K562 (cell line): ENCODE data around the gene PNRC2. TPM values are rescaled to one million over a fixed set of nuclear protein-coding genes. Genes with fewer than 3 reads are reported as not detected.

ENCODE experiments used
- ATAC-seq: fragments of 200-7000 bp; cut with Tn5 transposase; 3 replicates; pipeline ENCODE4 v1.9.1; 2020; ENCODE audit warnings: moderate library complexity
- BruUV-seq: library from RNA; stranded (reverse); fragments of 400-500 nt; replicated peaks from 2 replicates; lab custom pipeline; 2021; lab: Mats Ljungman, UMichigan
- CTCF ChIA-PET: fragments of 300-600 bp; formaldehyde crosslinking; extraction: SDS; loops from one replicate; lab custom pipeline; 2021; ENCODE audit warnings: low intra/inter-chr PET ratio; lab: Yijun Ruan, JAX
- POLR2A ChIA-PET: fragments of 300-600, 350-650 bp; sonication (Branson Sonifier 250); formaldehyde crosslinking; extraction: SDS; loops from one replicate; lab custom pipeline; 2021; ENCODE audit warnings: antibody characterized with exemption, inconsistent platforms; lab: Yijun Ruan, JAX
- DNase-seq, 4 experiments: peaks; one replicate each; pipeline versions ENCODE4 v3.0.0 to v3.0.0-alpha.2; 2011 to 2018; ENCODE audit warnings: low spot score in 3 of 4, mixed read lengths in 3 of 4; ENCODE audit errors: extremely low read depth in 1 of 4
- FAIRE-seq: peaks from 2 replicates; lab custom pipeline; 2011; peaks lifted over from hg19 to GRCh38; lab: Jason Lieb, UNC
- H2AFZ ChIP-seq: 2 replicates; pipeline ENCODE4 v1.6.0; 2011; ENCODE audit warnings: low read depth, low read length, control low read depth, inconsistent platforms
- H3K27ac ChIP-seq: fragments of 200-600 bp; 3 replicates; pipeline ENCODE4 v1.8.0; 2011; ENCODE audit warnings: low read depth, mild to moderate bottlenecking, control low read depth, inconsistent platforms, low read length, moderate library complexity, mixed read lengths; ENCODE audit errors: extremely low read depth
- H3K27me3 ChIP-seq, 2 experiments: fragments of 300-600 bp in 1 of 2; 2 replicates in 1 of 2; 3 replicates in 1 of 2; pipeline versions ENCODE4 v1.6.0 to v1.8.0; 2011; ENCODE audit warnings: inconsistent platforms in 2 of 2, low read length in 2 of 2, mild to moderate bottlenecking in 1 of 2, mixed read lengths in 1 of 2, moderate library complexity in 1 of 2; ENCODE audit not compliant: control insufficient read depth in 2 of 2, insufficient read depth in 2 of 2
- H3K36me3 ChIP-seq: fragments of 300-600 bp; 3 replicates; pipeline ENCODE4 v1.8.0; 2011; ENCODE audit warnings: mild to moderate bottlenecking, low read length, inconsistent platforms; ENCODE audit not compliant: control insufficient read depth, insufficient read depth
- H3K4me1 ChIP-seq, 2 experiments: fragments of 200-600 bp in 1 of 2; replicated peaks in 1 of 2; 2 replicates in 1 of 2; 3 replicates in 1 of 2; pipeline versions ENCODE4 v1.5.1 to v1.8.0; 2011; ENCODE audit warnings: inconsistent platforms in 2 of 2, low read length in 2 of 2, mild to moderate bottlenecking in 1 of 2, mixed read lengths in 1 of 2, moderate library complexity in 1 of 2; ENCODE audit not compliant: control insufficient read depth in 2 of 2, insufficient read depth in 2 of 2
- H3K4me2 ChIP-seq: 2 replicates; pipeline ENCODE4 v1.6.1; 2011; ENCODE audit warnings: low read length, control low read depth, inconsistent platforms, mixed read lengths; ENCODE audit not compliant: insufficient read depth
- H3K4me3 ChIP-seq: fragments of 200-600 bp; sonication (generic), shearing (Covaris generic); 2 replicates; pipeline ENCODE4 v1.5.1; 2016; ENCODE audit warnings: control low read depth, inconsistent platforms
- H3K79me2 ChIP-seq: fragments of 200-600 bp; 3 replicates; pipeline ENCODE4 v1.8.0; 2011; ENCODE audit warnings: low read length, inconsistent platforms; ENCODE audit not compliant: control insufficient read depth, insufficient read depth
- H3K9ac ChIP-seq, 2 experiments: 2 replicates each; pipeline versions ENCODE4 v1.6.0 to v1.6.1; 2011; ENCODE audit warnings: low read depth in 2 of 2, low read length in 2 of 2, control low read depth in 1 of 2, inconsistent platforms in 1 of 2, mild to moderate bottlenecking in 1 of 2, mixed read lengths in 1 of 2; ENCODE audit not compliant: insufficient read depth in 1 of 2
- H3K9me1 ChIP-seq: one replicate; pipeline ENCODE4 v1.6.0; 2011; ENCODE audit warnings: inconsistent platforms, mild to moderate bottlenecking, low read length, moderate library complexity; ENCODE audit not compliant: control insufficient read depth, insufficient read depth
- H3K9me3 ChIP-seq: replicated peaks from 2 replicates; pipeline ENCODE4 v1.5.1; 2011; ENCODE audit warnings: low read depth, low read length, inconsistent platforms; ENCODE audit not compliant: control insufficient read depth, insufficient read depth
- H4K20me1 ChIP-seq: replicated peaks from 2 replicates; pipeline ENCODE4 v1.6.1; 2011; ENCODE audit warnings: low read length, inconsistent platforms, mixed read lengths; ENCODE audit not compliant: control insufficient read depth, insufficient read depth
- BCOR ChIP-seq: fragments of 450-650 bp; IDR thresholded peaks from 2 replicates; pipeline ENCODE4 v1.6.1; 2016
- POLR3A ChIP-seq: IDR thresholded peaks from 2 replicates; pipeline ENCODE4 v1.6.1; 2011; ENCODE audit warnings: borderline replicate concordance, mild to moderate bottlenecking, moderate library complexity; ENCODE audit not compliant: insufficient read length, insufficient read depth; ENCODE audit errors: extremely low read depth
- RBM25 ChIP-seq: fragments of 200-400 bp; formaldehyde crosslinking; IDR thresholded peaks from 2 replicates; pipeline ENCODE4 v1.6.1; 2018; ENCODE audit warnings: low read length, low read depth, moderate library complexity; ENCODE audit not compliant: severe bottlenecking
- RHOXF2B ChIP-seq: fragments of 250-450 bp; sonication (Bioruptor Pico); conservative IDR thresholded peaks from 2 replicates; pipeline ENCODE4 v1.5.1; 2021
- ZFP36 ChIP-seq: fragments of 150-350 bp; IDR thresholded peaks from 2 replicates; pipeline ENCODE4 v1.6.1; 2018; ENCODE audit warnings: low read length, low read depth; ENCODE audit not compliant: partially characterized antibody
- ZNF436 ChIP-seq: fragments of 250-450, 450-650 bp; sonication (Bioruptor Pico); formaldehyde crosslinking; IDR thresholded peaks from 2 replicates; pipeline ENCODE4 v1.7.0; 2020; ENCODE audit warnings: mild to moderate bottlenecking
- ZNF518B ChIP-seq: fragments of 250-450 bp; sonication (Bioruptor Pico); IDR thresholded peaks from 2 replicates; pipeline ENCODE4 v1.5.0; 2021; ENCODE audit warnings: mild to moderate bottlenecking, moderate library complexity
- WGBS: fragments of 100-300 bp; shearing (Covaris generic); methylation state at CpG from one replicate; pipeline ENCODE4 v1.1.6; 2016; ENCODE audit warnings: low coverage, mixed read lengths; ENCODE audit not compliant: insufficient coverage; ENCODE audit errors: missing lambda C conversion rate; 5-methylcytosine and 5-hydroxymethylcytosine counted together
- in situ Hi-C: fragments of 300-500 bp; cut with MboI; formaldehyde crosslinking; loops from 4 replicates; pipeline ENCODE4 v1.15.0; 2018; ENCODE audit warnings: inconsistent platforms, mixed read lengths
- intact Hi-C: fragments of 100-400 bp; cut with micrococcal nuclease; formaldehyde crosslinking; loops from 2 replicates; pipeline ENCODE4 v1.14.2; 2022
- polyA plus RNA-seq, 8 experiments: library from polyadenylated mRNA; depleted of rRNA in 4 of 8; stranded (reverse) in 5 of 8; unstranded in 3 of 8; fragments of >200 nt; fragmentation: Nextera tagmentation in 2 of 8; fragmentation: Illumina TruSeq in 1 of 8; extraction: Ambion mirVana in 2 of 8; extraction: Trizol in 1 of 8; gene quantifications; 2 replicates each; pipeline versions ENCODE4 v1.2.1 to v1.2.3, GENCODE V29; 2011 to 2014; ENCODE audit warnings: inconsistent platforms in 1 of 8, missing spikeins in 1 of 8
- total RNA-seq, 7 experiments: library from RNA; depleted of rRNA in 6 of 7; stranded (reverse); fragments of >200 nt in 6 of 7; fragmentation: Illumina TruSeq in 2 of 7; extraction: Trizol in 2 of 7; gene quantifications; 2 replicates each; pipeline versions ENCODE4 v1.2.1 to v1.2.3, GENCODE V29; 2011 to 2021; ENCODE audit warnings: low replicate concordance in 1 of 7
- TF ChIP-seq, protein P1 (sequence below): fragments of 250-450 bp; sonication (Bioruptor Pico); IDR thresholded peaks from 2 replicates; pipeline ENCODE4 v1.4.0; 2020; ENCODE audit warnings: borderline replicate concordance
- TF ChIP-seq, protein P2 (sequence below): sonication (generic); formaldehyde crosslinking; IDR thresholded peaks from 2 replicates; pipeline ENCODE4 v1.8.0; 2022; ENCODE audit warnings: mild to moderate bottlenecking, low read depth, missing genetic modification reagents

PNRC2 gene
- total and polyA plus RNA-seq, 9 of the 15 experiments (the other 6 are each of a cell fraction or from before 2014, with no cell fraction given), result 127 to 303 (median 203) TPM

- ChIA-PET CTCF (interaction anchor here (0.6 kb wide), 1 partner anchor 180 kb away, joined by 3 read pairs; no protein-coding TSS in a partner anchor), POLR2A (interaction anchor here (0.5 to 2.0 kb wide), 6 partner anchors 10 to 1603 kb away, joined by 3 to 5 read pairs (median 3); no protein-coding TSS in a partner anchor)
- H3K79me2 ChIP-seq, result no peaks in the 10 kb centered on the region
- WGBS, result 47% methylated on average over 8 of the region's 8 CpGs
- H3K27ac ChIP-seq, result no peak overlapping the region
- H3K36me3 ChIP-seq, result no peaks in the 10 kb centered on the region
- peaks cover 8 to 17% of the 10 kb centered on the region in 2 experiments for H3K4me1 ChIP-seq
- DNase-seq (peak in 1 of 4 experiments; percentile 10), ATAC-seq (no peak), FAIRE-seq (no peak)
- no TSS peak for BruUV-seq
- no peak overlapping the region for H3K9ac ChIP-seq
- in situ Hi-C loops, result no loop called here
- no peak overlapping the region for H3K4me2 ChIP-seq
- H3K27me3 ChIP-seq, result no peaks in the 10 kb centered on the region
- H2AFZ ChIP-seq, result peak overlapping the region; percentile 22; the same call in 1 of the 2 replicates
- no peaks in the 10 kb centered on the region for H3K9me1 ChIP-seq
- intact Hi-C loops, result no loop called here
- no peaks in the 10 kb centered on the region for H3K9me3 ChIP-seq
- H3K4me3 ChIP-seq, result no peak overlapping the region
- no peaks in the 10 kb centered on the region for H4K20me1 ChIP-seq
- TF ChIP-seq POLR3A (no peak), ZNF436 (CRISPR knock-in tag) (peak; percentile 53; the same call in 1 of the 2 replicates), ZFP36 (peak; percentile 95), RHOXF2B (no peak), ZNF518B (no peak), RBM25 (peak; percentile 27), BCOR (peak; percentile 63)
- TF ChIP-seq, protein P1, sequence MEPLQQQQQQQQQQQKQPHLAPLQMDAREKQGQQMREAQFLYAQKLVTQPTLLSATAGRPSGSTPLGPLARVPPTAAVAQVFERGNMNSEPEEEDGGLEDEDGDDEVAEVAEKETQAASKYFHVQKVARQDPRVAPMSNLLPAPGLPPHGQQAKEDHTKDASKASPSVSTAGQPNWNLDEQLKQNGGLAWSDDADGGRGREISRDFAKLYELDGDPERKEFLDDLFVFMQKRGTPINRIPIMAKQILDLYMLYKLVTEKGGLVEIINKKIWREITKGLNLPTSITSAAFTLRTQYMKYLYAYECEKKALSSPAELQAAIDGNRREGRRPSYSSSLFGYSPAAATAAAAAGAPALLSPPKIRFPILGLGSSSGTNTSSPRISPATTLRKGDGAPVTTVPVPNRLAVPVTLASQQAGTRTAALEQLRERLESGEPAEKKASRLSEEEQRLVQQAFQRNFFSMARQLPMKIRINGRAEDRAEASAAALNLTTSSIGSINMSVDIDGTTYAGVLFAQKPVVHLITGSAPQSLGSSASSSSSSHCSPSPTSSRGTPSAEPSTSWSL (CRISPR knock-in tag), result no peak
- TF ChIP-seq, protein P2, sequence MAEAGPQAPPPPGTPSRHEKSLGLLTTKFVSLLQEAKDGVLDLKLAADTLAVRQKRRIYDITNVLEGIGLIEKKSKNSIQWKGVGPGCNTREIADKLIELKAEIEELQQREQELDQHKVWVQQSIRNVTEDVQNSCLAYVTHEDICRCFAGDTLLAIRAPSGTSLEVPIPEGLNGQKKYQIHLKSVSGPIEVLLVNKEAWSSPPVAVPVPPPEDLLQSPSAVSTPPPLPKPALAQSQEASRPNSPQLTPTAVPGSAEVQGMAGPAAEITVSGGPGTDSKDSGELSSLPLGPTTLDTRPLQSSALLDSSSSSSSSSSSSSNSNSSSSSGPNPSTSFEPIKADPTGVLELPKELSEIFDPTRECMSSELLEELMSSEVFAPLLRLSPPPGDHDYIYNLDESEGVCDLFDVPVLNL (CRISPR knock-in tag), result no peak
Observed at GRCh38 chr1:23923592-23924499, 35.8 kb upstream of the PNRC2 start.
